Ovary (tissue), 9 donors: Measurements from ENCODE around the gene ABHD16B. TPM values are rescaled to one million over a fixed set of nuclear protein-coding genes. Genes with fewer than 3 reads are reported as not detected.

Source experiments
- DNase-seq, 5 donors: peaks; one replicate each; pipeline ENCODE4 v3.0.0-alpha.2; 2019 to 2020
- H3K27ac ChIP-seq, 2 donors: fragments of 200-600 bp; one replicate each; pipeline versions ENCODE4 v1.5.1 to v1.8.0; 2019 to 2022
- H3K27me3 ChIP-seq: fragments of 200-600 bp; one replicate; pipeline ENCODE4 v1.8.0; 2022
- H3K36me3 ChIP-seq: fragments of 200-600 bp; sonication (generic); one replicate; pipeline ENCODE4 v1.5.1; 2019
- H3K4me1 ChIP-seq: one replicate; pipeline ENCODE4 v1.8.1; 2013; ENCODE audit warnings: mild to moderate bottlenecking, moderate library complexity; ENCODE audit not compliant: insufficient read depth
- H3K4me3 ChIP-seq: fragments of 200-600 bp; sonication (generic); one replicate; pipeline ENCODE4 v1.5.1; 2017
- H3K9me3 ChIP-seq, 2 donors: fragments of 200-600 bp in 1 of 2; sonication (generic) in 1 of 2; one replicate each; pipeline versions ENCODE4 v1.5.1 to v1.8.1; 2013 to 2019; ENCODE audit warnings: mild to moderate bottlenecking in 1 of 2, moderate library complexity in 1 of 2
- EP300 ChIP-seq: sonication (generic); formaldehyde crosslinking; IDR thresholded peaks from one replicate; pipeline ENCODE4 v1.6.1; 2017; ENCODE audit warnings: antibody characterized with exemption
- POLR2A ChIP-seq: fragments of 450-650 bp; IDR thresholded peaks from one replicate; pipeline ENCODE4 v1.6.1; 2017; ENCODE audit warnings: antibody characterized with exemption, mild to moderate bottlenecking, moderate library complexity
- WGBS, 3 donors: extraction: QIAGEN DNeasy Blood & Tissue Kit in 1 of 3; methylation state at CpG; one replicate each; pipeline versions ENCODE4 v1.1.5 to v1.1.7; 2013 to 2017; 5-methylcytosine and 5-hydroxymethylcytosine counted together
- intact Hi-C, 4 donors: fragments of 100-400 bp; cut with DNase I; formaldehyde crosslinking; loops; one replicate each; pipeline versions ENCODE4 v1.11.0 to v1.15.1; 2022 to 2023
- polyA plus RNA-seq, 2 donors: library from polyadenylated mRNA; stranded (reverse); fragments of 200-250 nt in 1 of 2; fragments of 350-450 nt in 1 of 2; fragmentation: Illumina TruSeq in 1 of 2; extraction: RNeasy Lipid Tissue Mini Kit (QIAGEN cat#74804) in 1 of 2; gene quantifications; one replicate each; pipeline ENCODE4 v1.2.3, GENCODE V29; 2013 to 2014
- total RNA-seq, 7 donors: library from RNA; depleted of rRNA in 2 of 7; stranded (reverse); fragments of >200 nt in 2 of 7; fragmentation: NEBNext Ultra II Directional in 3 of 7; extraction: Animal tissue kit (Norgen Biotek cat#: 25700) in 3 of 7; gene quantifications; one replicate each; pipeline versions ENCODE4 v1.1.0 to v1.2.4, GENCODE V29; 2016 to 2023
- TF ChIP-seq, protein P1 (sequence below), 3 donors: fragments of 450-650 bp in 2 of 3; fragments of 200-600 bp in 1 of 3; IDR thresholded peaks; one replicate each; pipeline versions ENCODE4 v1.5.1 to v1.8.0; 2016 to 2022; ENCODE audit warnings: antibody characterized with exemption in 3 of 3, mild to moderate bottlenecking in 1 of 3
- donor health status: DM: no; HTN: no; CAD: no; lungs with moderate emphysema.
- donor health status: DM: no; HTN: no; CAD: no.
- donor health status: Bipolar disorder and iron deficiency.
- donor health status: DM: yes; HTN: yes; CAD: no.
- donor health status: DM: no; HTN: no; CAD: no.
- donor health status: DM: yes; HTN: yes; CAD: no.

ABHD16B gene
- total and polyA plus RNA-seq, 9 donors, result 0.57 TPM; not detected in 8

DNA sequence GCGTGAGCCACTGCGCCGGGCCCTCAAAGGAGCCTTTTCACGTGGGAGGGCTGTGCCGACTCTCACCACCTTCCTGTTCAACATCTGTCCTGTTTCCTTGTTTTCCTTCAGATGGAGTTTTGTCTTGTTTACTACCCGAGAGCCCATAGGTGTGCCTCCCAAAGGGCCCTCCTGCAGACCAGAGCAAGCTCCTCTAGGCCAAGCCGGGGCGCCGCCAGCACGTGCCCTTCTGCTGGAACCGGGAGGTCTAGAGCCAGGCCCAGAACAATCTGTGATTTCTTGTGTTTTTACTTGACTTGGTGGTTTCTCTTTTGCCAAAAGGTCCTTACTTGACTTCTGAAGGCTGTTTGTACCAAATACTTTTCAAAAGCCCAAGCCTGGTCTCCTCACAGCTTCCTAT lies 25.6 kb downstream of the ABHD16B start:
- no peaks in the 10 kb centered on the region for H3K27me3 ChIP-seq
- no peaks in the 10 kb centered on the region for H3K4me1 ChIP-seq
- no peak overlapping the region for H3K4me3 ChIP-seq
- no peaks in the 10 kb centered on the region for H3K9me3 ChIP-seq
- intact Hi-C loops, result loop anchor here in 1 of 4 donors (10.0 kb wide), 1 partner anchor 332 kb away; the partner anchor contains the start of gene FNDC11
- H3K27ac ChIP-seq, result no peak overlapping the region
- DNase-seq, result no peak
- 88 to 95% (median 88%) methylated on average over 11 of the region's 11 CpGs for WGBS, 3 donors
- H3K36me3 ChIP-seq, result peaks cover 3% of the 10 kb centered on the region
- TF ChIP-seq POLR2A, result no peak
- no peak for TF ChIP-seq EP300
- TF ChIP-seq, protein P1, sequence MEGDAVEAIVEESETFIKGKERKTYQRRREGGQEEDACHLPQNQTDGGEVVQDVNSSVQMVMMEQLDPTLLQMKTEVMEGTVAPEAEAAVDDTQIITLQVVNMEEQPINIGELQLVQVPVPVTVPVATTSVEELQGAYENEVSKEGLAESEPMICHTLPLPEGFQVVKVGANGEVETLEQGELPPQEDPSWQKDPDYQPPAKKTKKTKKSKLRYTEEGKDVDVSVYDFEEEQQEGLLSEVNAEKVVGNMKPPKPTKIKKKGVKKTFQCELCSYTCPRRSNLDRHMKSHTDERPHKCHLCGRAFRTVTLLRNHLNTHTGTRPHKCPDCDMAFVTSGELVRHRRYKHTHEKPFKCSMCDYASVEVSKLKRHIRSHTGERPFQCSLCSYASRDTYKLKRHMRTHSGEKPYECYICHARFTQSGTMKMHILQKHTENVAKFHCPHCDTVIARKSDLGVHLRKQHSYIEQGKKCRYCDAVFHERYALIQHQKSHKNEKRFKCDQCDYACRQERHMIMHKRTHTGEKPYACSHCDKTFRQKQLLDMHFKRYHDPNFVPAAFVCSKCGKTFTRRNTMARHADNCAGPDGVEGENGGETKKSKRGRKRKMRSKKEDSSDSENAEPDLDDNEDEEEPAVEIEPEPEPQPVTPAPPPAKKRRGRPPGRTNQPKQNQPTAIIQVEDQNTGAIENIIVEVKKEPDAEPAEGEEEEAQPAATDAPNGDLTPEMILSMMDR (IDR thresholded peaks at IDR 0.05), result no peak

DNA sequence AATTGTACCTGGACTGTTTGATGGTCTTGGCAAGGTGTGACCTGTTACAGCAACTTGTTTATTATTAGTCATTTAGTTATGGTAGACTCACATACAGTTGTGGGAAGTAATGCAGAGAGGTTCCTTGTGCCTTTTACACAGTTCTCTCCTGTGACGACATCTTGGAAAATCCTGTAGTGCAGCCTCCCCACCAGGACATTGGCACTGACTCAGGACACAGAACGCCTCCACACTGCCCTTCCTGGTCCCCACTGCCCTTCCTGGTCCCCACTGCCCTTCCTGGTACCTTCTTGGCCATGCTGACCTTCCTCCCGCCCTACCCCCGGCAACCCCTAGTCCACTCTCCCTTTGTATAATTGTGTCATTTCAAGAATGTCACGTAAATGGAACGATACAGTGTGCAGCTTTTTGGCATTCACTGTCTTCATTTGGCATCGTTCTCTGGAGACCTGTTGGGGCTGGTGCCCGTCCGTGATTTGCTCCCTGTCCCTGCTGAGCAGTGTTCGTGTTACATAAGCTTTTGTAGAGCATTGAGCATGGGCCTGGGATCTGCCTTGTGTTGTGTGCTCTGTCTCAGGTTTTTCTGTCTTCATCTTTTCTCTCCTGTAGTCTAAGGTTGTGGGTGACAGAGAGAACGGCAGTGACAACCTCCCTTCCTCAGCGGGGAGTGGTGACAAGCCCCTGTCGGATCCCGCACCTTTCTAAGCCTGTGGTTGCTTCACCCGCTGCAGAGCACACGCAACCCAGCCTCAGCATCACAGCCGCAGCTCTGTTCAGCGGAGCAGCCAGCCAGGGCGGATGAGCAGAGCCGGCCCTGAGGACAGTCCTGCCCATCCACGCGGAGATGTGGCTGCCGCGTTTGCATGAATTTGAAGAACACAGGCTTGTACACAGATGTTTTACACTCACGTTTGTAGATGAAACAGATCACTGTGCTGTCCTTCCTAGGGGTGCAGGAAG lies 28.2 kb downstream of the ABHD16B start:
- H3K4me3 ChIP-seq, result no peak overlapping the region
- TF ChIP-seq, protein P1 (IDR thresholded peaks at IDR 0.05), result no peak
- TF ChIP-seq EP300, result no peak
- no peak for TF ChIP-seq POLR2A
- H3K9me3 ChIP-seq, result no peaks in the 10 kb centered on the region
- H3K27ac ChIP-seq, result no peak overlapping the region
- H3K27me3 ChIP-seq, result no peaks in the 10 kb centered on the region
- intact Hi-C loops, result loop anchor here in 1 of 4 donors (10.0 kb wide), 1 partner anchor 335 kb away; the partner anchor contains the start of gene FNDC11
- DNase-seq, result no peak
- peaks cover 3% of the 10 kb centered on the region for H3K36me3 ChIP-seq
- peaks cover 3% of the 10 kb centered on the region for H3K4me1 ChIP-seq
- WGBS, 3 donors, result 88 to 91% (median 88%) methylated on average over 25 of the region's 25 CpGs

DNA sequence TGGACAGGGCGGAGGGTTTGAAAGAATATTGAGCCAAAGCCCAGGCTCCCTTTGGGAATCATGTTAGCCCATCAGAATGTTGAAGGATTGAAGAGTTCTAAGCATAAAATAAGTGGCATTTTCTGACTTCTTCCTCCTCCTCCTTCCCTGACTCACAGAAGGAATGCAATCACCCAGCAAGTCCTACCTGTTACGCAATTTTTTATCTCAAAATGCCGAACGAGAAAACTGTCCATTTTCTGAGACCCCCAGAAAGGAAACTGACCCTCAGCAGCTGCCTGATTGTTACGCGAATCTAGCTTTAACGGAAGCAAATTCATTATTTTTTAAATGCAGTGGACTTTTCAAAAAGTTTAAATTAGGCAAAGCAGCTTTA lies 28.9 kb downstream of the ABHD16B start:
- no peak for DNase-seq
- Histone ChIP-seq H3K27me3 (no peaks in the 10 kb centered on the region), H3K36me3 (peaks cover 3% of the 10 kb centered on the region), H3K4me1 (peaks cover 3% of the 10 kb centered on the region), H3K27ac (no peak overlapping the region), H3K9me3 (no peaks in the 10 kb centered on the region), H3K4me3 (no peak overlapping the region)
- intact Hi-C loops, result no loop called here
- 73 to 85% (median 78%) methylated on average over 7 of the region's 7 CpGs for WGBS, 3 donors
- TF ChIP-seq EP300, result no peak
- TF ChIP-seq, protein P1 (IDR thresholded peaks at IDR 0.05), result no peak
- no peak for TF ChIP-seq POLR2A

DNA sequence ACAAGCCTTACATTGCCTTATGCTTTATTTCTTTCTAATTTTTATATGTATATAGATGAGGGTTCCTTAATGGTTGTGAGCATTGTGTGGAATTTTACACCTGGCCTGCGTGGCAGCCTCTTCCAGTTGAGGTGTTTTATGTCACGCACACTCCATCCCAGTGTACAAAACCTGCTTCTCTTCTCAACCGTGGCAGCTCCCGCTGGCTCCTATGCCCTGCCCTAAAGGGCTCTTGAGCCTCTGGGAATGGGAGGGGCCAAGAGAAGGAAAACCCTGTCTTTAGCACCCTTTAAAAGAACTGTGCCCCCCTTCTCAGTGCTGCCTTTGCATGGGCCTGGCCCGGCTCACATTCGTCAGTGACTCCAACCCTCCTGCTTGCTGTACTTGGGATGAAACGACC lies 29.3 kb downstream of the ABHD16B start:
- Histone ChIP-seq H3K27ac (no peak overlapping the region), H3K27me3 (no peaks in the 10 kb centered on the region), H3K4me3 (no peak overlapping the region), H3K9me3 (no peaks in the 10 kb centered on the region), H3K36me3 (no peaks in the 10 kb centered on the region), H3K4me1 (peaks cover 3% of the 10 kb centered on the region)
- TF ChIP-seq POLR2A (no peak), EP300 (no peak)
- TF ChIP-seq, protein P1 (IDR thresholded peaks at IDR 0.05), result no peak
- 77 to 86% (median 80%) methylated on average over 7 of the region's 7 CpGs for WGBS, 3 donors
- DNase-seq, result no peak
- intact Hi-C loops, result no loop called here
